Neural cell (in vitro differentiated cells): ENCODE measurements around the gene DCTD.
A peak's percentile ranks its signal among the peaks of the same experiment; 100 is the strongest.

Source experiments
- EP300 ChIP-seq: fragments of 450-650 bp; conservative IDR thresholded peaks from 2 replicates; pipeline ENCODE4 v1.6.1; 2014; ENCODE audit warnings: antibody characterized with exemption, mild to moderate bottlenecking, moderate library complexity; ENCODE audit not compliant: poor library complexity, severe bottlenecking
- EZH2 ChIP-seq: fragments of 200-600, 300-800 bp; shearing (Covaris generic), sonication (generic); IDR thresholded peaks from 2 replicates; pipeline ENCODE4 v1.6.1; 2014; ENCODE audit warnings: antibody characterized with exemption, low read length, borderline replicate concordance, mild to moderate bottlenecking; ENCODE audit not compliant: insufficient read depth, poor library complexity, severe bottlenecking
- MXI1 ChIP-seq: fragments of 450-650 bp; conservative IDR thresholded peaks from 2 replicates; pipeline ENCODE4 v1.6.1; 2014; ENCODE audit warnings: antibody characterized with exemption, mild to moderate bottlenecking; ENCODE audit not compliant: poor library complexity, severe bottlenecking
- POLR2AphosphoS5 ChIP-seq: IDR thresholded peaks from 2 replicates; pipeline ENCODE4 v1.6.1; 2012
- SMC3 ChIP-seq: fragments of 450-650 bp; conservative IDR thresholded peaks from 2 replicates; pipeline ENCODE4 v1.6.1; 2014; ENCODE audit warnings: antibody characterized with exemption, mild to moderate bottlenecking, moderate library complexity; ENCODE audit not compliant: poor library complexity
- TF ChIP-seq, protein P1 (sequence below): fragments of 450-650 bp; IDR thresholded peaks from 2 replicates; pipeline ENCODE4 v1.5.1; 2014; ENCODE audit warnings: antibody characterized with exemption, mild to moderate bottlenecking, moderate library complexity; ENCODE audit not compliant: poor library complexity, severe bottlenecking
- TF ChIP-seq, protein P2 (sequence below): IDR thresholded peaks from 2 replicates; pipeline ENCODE4 v1.6.1; 2012; ENCODE audit warnings: borderline replicate concordance

DNA sequence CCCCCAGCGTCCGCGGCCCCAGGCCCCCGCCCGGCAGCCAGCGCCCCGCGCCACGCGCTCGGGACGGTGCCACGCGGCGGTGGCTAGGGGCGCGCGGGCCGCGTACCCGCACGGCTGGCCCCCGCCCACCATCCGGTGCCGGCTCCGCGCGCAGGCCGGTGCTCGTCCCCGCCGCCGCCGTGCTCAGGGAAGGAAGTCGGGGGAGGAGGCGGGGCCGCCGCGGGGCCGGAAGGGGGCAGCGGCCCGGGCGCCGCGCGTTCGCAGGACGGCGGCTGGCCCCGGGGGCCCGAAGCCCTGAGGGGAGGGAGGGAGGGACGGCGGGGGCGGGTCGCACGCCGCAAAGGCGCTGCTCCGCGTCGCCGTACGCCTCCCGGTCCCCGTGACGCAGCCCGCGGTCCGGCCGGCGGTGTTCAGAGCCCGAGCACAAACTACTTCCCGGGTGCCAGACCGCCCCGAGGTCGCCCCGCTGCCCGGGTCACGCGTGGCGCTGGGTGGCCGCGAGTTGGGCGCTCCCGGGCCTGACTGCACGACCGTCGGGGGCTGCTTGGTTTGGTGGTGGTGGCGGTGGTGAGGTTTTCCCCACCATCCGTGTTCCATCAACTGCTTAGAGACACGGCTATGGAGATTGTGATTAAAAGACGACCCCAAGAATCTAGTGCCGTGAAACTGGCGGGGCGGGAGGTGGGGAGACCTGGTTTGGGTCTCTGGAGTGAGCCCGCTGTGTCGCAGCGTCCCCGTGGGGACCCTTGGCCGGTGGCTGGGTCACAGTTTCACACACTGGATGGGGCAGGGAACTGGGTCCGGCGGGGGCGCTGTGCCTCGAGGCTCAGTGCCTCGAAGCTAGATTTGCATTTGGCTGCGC lies at the start of gene DCTD:
- TF ChIP-seq, protein P1, sequence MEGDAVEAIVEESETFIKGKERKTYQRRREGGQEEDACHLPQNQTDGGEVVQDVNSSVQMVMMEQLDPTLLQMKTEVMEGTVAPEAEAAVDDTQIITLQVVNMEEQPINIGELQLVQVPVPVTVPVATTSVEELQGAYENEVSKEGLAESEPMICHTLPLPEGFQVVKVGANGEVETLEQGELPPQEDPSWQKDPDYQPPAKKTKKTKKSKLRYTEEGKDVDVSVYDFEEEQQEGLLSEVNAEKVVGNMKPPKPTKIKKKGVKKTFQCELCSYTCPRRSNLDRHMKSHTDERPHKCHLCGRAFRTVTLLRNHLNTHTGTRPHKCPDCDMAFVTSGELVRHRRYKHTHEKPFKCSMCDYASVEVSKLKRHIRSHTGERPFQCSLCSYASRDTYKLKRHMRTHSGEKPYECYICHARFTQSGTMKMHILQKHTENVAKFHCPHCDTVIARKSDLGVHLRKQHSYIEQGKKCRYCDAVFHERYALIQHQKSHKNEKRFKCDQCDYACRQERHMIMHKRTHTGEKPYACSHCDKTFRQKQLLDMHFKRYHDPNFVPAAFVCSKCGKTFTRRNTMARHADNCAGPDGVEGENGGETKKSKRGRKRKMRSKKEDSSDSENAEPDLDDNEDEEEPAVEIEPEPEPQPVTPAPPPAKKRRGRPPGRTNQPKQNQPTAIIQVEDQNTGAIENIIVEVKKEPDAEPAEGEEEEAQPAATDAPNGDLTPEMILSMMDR: peak; percentile 49
- TF ChIP-seq SMC3: no peak
- TF ChIP-seq, protein P2, sequence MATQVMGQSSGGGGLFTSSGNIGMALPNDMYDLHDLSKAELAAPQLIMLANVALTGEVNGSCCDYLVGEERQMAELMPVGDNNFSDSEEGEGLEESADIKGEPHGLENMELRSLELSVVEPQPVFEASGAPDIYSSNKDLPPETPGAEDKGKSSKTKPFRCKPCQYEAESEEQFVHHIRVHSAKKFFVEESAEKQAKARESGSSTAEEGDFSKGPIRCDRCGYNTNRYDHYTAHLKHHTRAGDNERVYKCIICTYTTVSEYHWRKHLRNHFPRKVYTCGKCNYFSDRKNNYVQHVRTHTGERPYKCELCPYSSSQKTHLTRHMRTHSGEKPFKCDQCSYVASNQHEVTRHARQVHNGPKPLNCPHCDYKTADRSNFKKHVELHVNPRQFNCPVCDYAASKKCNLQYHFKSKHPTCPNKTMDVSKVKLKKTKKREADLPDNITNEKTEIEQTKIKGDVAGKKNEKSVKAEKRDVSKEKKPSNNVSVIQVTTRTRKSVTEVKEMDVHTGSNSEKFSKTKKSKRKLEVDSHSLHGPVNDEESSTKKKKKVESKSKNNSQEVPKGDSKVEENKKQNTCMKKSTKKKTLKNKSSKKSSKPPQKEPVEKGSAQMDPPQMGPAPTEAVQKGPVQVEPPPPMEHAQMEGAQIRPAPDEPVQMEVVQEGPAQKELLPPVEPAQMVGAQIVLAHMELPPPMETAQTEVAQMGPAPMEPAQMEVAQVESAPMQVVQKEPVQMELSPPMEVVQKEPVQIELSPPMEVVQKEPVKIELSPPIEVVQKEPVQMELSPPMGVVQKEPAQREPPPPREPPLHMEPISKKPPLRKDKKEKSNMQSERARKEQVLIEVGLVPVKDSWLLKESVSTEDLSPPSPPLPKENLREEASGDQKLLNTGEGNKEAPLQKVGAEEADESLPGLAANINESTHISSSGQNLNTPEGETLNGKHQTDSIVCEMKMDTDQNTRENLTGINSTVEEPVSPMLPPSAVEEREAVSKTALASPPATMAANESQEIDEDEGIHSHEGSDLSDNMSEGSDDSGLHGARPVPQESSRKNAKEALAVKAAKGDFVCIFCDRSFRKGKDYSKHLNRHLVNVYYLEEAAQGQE: no peak
- no peak for TF ChIP-seq EZH2
- peak; percentile 10 for TF ChIP-seq POLR2AphosphoS5
- TF ChIP-seq MXI1: peak; percentile 33
- TF ChIP-seq EP300: no peak
